ENCODE results near the gene SACS. TPM values are rescaled to one million over a fixed set of nuclear protein-coding genes. Genes with fewer than 3 reads are reported as not detected.

Gene SACS
- total and polyA plus RNA-seq, 2 donors (not counting 3 experiments of a cell fraction or from before 2014, with no cell fraction given), result 14.8 to 72.7 TPM

GRCh38 chr13:23480324-23480723, 46.8 kb upstream of the SACS start:
- FAIRE-seq (no peak), DNase-seq (ENCODE audit: low read depth, low spot score) (no peak)
- no TSS peak for BruUV-seq (replicated peaks)
- H3K9ac ChIP-seq (replicated peaks; ENCODE audit: extremely low read depth, insufficient read depth, low read length), result no peak overlapping the region
- H3K27ac ChIP-seq (ENCODE audit: insufficient read depth, low read depth, low read length), result no peak overlapping the region
- H3K9me1 ChIP-seq (replicated peaks; ENCODE audit: control insufficient read depth, extremely low read depth, insufficient read depth, low read length), result no peaks in the 10 kb centered on the region
- TF ChIP-seq JUN (IDR thresholded peaks at IDR 0.05; ENCODE audit: borderline replicate concordance, insufficient read depth, insufficient read length, low read depth), result no peak
- no peak for TF ChIP-seq CTCF (IDR thresholded peaks at IDR 0.05; ENCODE audit: extremely low read depth in 1 of 2, insufficient read depth in 1 of 2, low read depth in 1 of 2, low read length in 2 of 2)
- TF ChIP-seq MAX (IDR thresholded peaks at IDR 0.05; ENCODE audit: insufficient read depth, insufficient read length), result no peak
- no peak for TF ChIP-seq POLR2A (IDR thresholded peaks at IDR 0.05; ENCODE audit: low read depth, low read length)
- TF ChIP-seq MYC (IDR thresholded peaks at IDR 0.05; ENCODE audit: low read depth, low read length), result no peak
- no peak for TF ChIP-seq POLR2AphosphoS5 (IDR thresholded peaks at IDR 0.05; ENCODE audit: insufficient read depth, low read depth, low read length)
- TF ChIP-seq FOS (IDR thresholded peaks at IDR 0.05; ENCODE audit: borderline replicate concordance, insufficient read depth, low read length), result no peak
- TF ChIP-seq EZH2 (IDR thresholded peaks at IDR 0.05; ENCODE audit: borderline replicate concordance, low read depth, low read length, severe bottlenecking), result no peak
- TF ChIP-seq GATA2 (IDR thresholded peaks at IDR 0.05; ENCODE audit: insufficient read depth, insufficient read length, low read depth, low read length), result no peak
- no peaks in the 10 kb centered on the region for H4K20me1 ChIP-seq (replicated peaks; ENCODE audit: control insufficient read depth, extremely low read depth, insufficient read depth, low read length)
- dilution Hi-C loops (cut with MboI; ENCODE audit: extremely low pct_ligation_motif_present, low sequenced_read_pairs) (no loop called here), intact Hi-C loops (cut with micrococcal nuclease) (no loop called here)
- H3K9me3 ChIP-seq (replicated peaks; ENCODE audit: control insufficient read depth, insufficient read depth, low read length), result no peaks in the 10 kb centered on the region
- H3K27me3 ChIP-seq (ENCODE audit: control insufficient read depth in 2 of 2, insufficient read depth in 2 of 2, low read length in 2 of 2), result peaks cover 1 to 5% of the 10 kb centered on the region in 2 experiments
- no peaks in the 10 kb centered on the region for H3K4me1 ChIP-seq (ENCODE audit: control insufficient read depth, extremely low read depth, insufficient read depth, low read length)
- H3K36me3 ChIP-seq (ENCODE audit: control insufficient read depth in 2 of 2, extremely low read depth in 1 of 2, insufficient read depth in 2 of 2, low read length in 2 of 2), result no peaks in the 10 kb centered on the region
- H3K4me2 ChIP-seq (ENCODE audit: insufficient read depth, low read length), result no peak overlapping the region
- ChIA-PET CTCF (no interaction called here), POLR2A (no interaction called here)
- H3K79me2 ChIP-seq (ENCODE audit: control insufficient read depth, insufficient read depth, low read length), result no peaks in the 10 kb centered on the region
- H2AFZ ChIP-seq (ENCODE audit: low read depth, low read length), result no peak overlapping the region
- H3K4me3 ChIP-seq (replicated peaks in 1 of 3; ENCODE audit: insufficient read depth in 1 of 3, low read depth in 1 of 3, low read length in 3 of 3), result no peak overlapping the region
